Activated CD8-positive, alpha-beta memory T cell treated with anti-CD3 and anti-CD28 coated beads for 24 hours (primary cell): ENCODE data around the gene SPIRE2.
"Not testable (repeated sequence)": the region's sequence is repeated elsewhere in the genome, so short reads cannot be mapped to it uniquely, and the experiment has no call there.

ENCODE experiments used
- DNase-seq: peaks from one replicate; pipeline ENCODE4 v3.0.0-alpha.2; 2020

Gene SPIRE2

GRCh38 chr16:89828199-89828869 is at the start of gene SPIRE2:
SPIRE2 (plus strand) TSS chr16:89828475; CDS start chr16:89828551, 76 bp downstream.
- DNase-seq: peak; percentile 84

GRCh38 chr16:89779231-89779908 is 48.9 kb upstream of the SPIRE2 start:
- DNase-seq: no peak

- DNase-seq: no peak
Measured at GRCh38 chr16:89779909-89780305, 48.4 kb upstream of the SPIRE2 start.

- DNase-seq: no peak
Measured at GRCh38 chr16:89782489-89782888, 45.8 kb upstream of the SPIRE2 start.

- DNase-seq: not testable (repeated sequence)
Measured at GRCh38 chr16:89783952-89784351, 44.3 kb upstream of the SPIRE2 start.

GRCh38 chr16:89784406-89784805 is 43.9 kb upstream of the SPIRE2 start:
- no peak for DNase-seq

- peak; percentile 61 for DNase-seq
Measured at GRCh38 chr16:89785523-89786155, 42.6 kb upstream of the SPIRE2 start.

- no peak for DNase-seq
Measured at GRCh38 chr16:89786474-89787364, 41.6 kb upstream of the SPIRE2 start.

GRCh38 chr16:89787365-89787805 is 40.9 kb upstream of the SPIRE2 start:
- no peak for DNase-seq

GRCh38 chr16:89791278-89791995 is 36.8 kb upstream of the SPIRE2 start:
- DNase-seq: no peak

- peak; percentile 80 for DNase-seq
Measured at GRCh38 chr16:89793092-89793491, 35.2 kb upstream of the SPIRE2 start.

- DNase-seq: no peak
Measured at GRCh38 chr16:89793955-89794354, 34.3 kb upstream of the SPIRE2 start.

GRCh38 chr16:89795676-89796075 is 32.6 kb upstream of the SPIRE2 start:
- no peak for DNase-seq

- no peak for DNase-seq
Measured at GRCh38 chr16:89796104-89796503, 32.2 kb upstream of the SPIRE2 start.

GRCh38 chr16:89798126-89798525 is 30.1 kb upstream of the SPIRE2 start:
- DNase-seq: no peak

- no peak for DNase-seq
Measured at GRCh38 chr16:89798832-89799370, 29.4 kb upstream of the SPIRE2 start.

GRCh38 chr16:89801800-89802199 is 26.5 kb upstream of the SPIRE2 start:
- no peak for DNase-seq

GRCh38 chr16:89805136-89805905 is 23.0 kb upstream of the SPIRE2 start:
- no peak for DNase-seq

GRCh38 chr16:89806589-89807193 is 21.6 kb upstream of the SPIRE2 start:
- DNase-seq: not testable (repeated sequence)

- DNase-seq: no peak
Measured at GRCh38 chr16:89808475-89808874, 19.8 kb upstream of the SPIRE2 start.

- no peak for DNase-seq
Measured at GRCh38 chr16:89811321-89811720, 17.0 kb upstream of the SPIRE2 start.
